Loucy (cell line): ENCODE measurements around the gene LRRD1.

ENCODE experiments used
- H2AFZ ChIP-seq: fragments of 200-600 bp; sonication (generic); 2 replicates; pipeline ENCODE4 v1.6.0; 2016; ENCODE audit warnings: antibody characterized with exemption, mild to moderate bottlenecking, low read length, moderate library complexity
- H3F3A ChIP-seq: fragments of 200-600 bp; 2 replicates; pipeline ENCODE4 v1.6.0; 2016; ENCODE audit warnings: antibody characterized with exemption, low read depth, mild to moderate bottlenecking
- H3K27me3 ChIP-seq: fragments of 200-600 bp; sonication (generic); 2 replicates; pipeline ENCODE4 v1.6.1; 2014; ENCODE audit warnings: low read length, mild to moderate bottlenecking; ENCODE audit not compliant: insufficient read depth, poor library complexity, severe bottlenecking
- H3K36me3 ChIP-seq: fragments of 200-600 bp; sonication (generic); 2 replicates; pipeline ENCODE4 v1.6.1; 2016; ENCODE audit warnings: low read length; ENCODE audit not compliant: insufficient read depth
- H3K4me1 ChIP-seq: fragments of 200-600 bp; sonication (generic); 2 replicates; pipeline ENCODE4 v1.5.1; 2014; ENCODE audit warnings: low read length, mild to moderate bottlenecking; ENCODE audit not compliant: insufficient read depth, poor library complexity, severe bottlenecking
- H3K4me2 ChIP-seq: fragments of 200-600 bp; sonication (generic); 2 replicates; pipeline ENCODE4 v1.6.0; 2014; ENCODE audit warnings: antibody characterized with exemption, low read length, low read depth, mild to moderate bottlenecking; ENCODE audit not compliant: poor library complexity, severe bottlenecking
- H3K4me3 ChIP-seq: fragments of 200-600 bp; sonication (generic); 2 replicates; pipeline ENCODE4 v1.5.1; 2014; ENCODE audit warnings: low read length, mild to moderate bottlenecking, mixed read lengths; ENCODE audit not compliant: poor library complexity, severe bottlenecking
- H3K79me2 ChIP-seq: fragments of 200-600 bp; sonication (generic); 2 replicates; pipeline ENCODE4 v1.6.1; 2014; ENCODE audit warnings: low read length; ENCODE audit not compliant: insufficient read depth
- H3K9ac ChIP-seq: fragments of 200-600 bp; sonication (generic); 2 replicates; pipeline ENCODE4 v1.6.0; 2014; ENCODE audit warnings: mild to moderate bottlenecking, low read depth, low read length, moderate library complexity; ENCODE audit not compliant: poor library complexity, severe bottlenecking
- H3K9me2 ChIP-seq: fragments of 200-600 bp; sonication (generic); replicated peaks from 2 replicates; pipeline ENCODE4 v1.6.1; 2016; ENCODE audit warnings: low read depth, low read length, mixed read lengths
- H3K9me3 ChIP-seq: fragments of 200-600 bp; sonication (generic); 2 replicates; pipeline ENCODE4 v1.6.1; 2014; ENCODE audit warnings: mild to moderate bottlenecking, antibody characterized with exemption, low read length, low read depth; ENCODE audit not compliant: insufficient read depth
- H4K20me1 ChIP-seq: fragments of 200-600 bp; sonication (generic); 2 replicates; pipeline ENCODE4 v1.6.0; 2014; ENCODE audit warnings: antibody characterized with exemption, low read length, mild to moderate bottlenecking; ENCODE audit not compliant: insufficient read depth, poor library complexity, severe bottlenecking
- CTCF ChIP-seq: fragments of 200-600 bp; sonication (generic); conservative IDR thresholded peaks from 2 replicates; pipeline ENCODE4 v1.5.1; 2014; ENCODE audit warnings: mild to moderate bottlenecking, antibody characterized with exemption, low read length
- EZH2phosphoT487 ChIP-seq: fragments of 200-600 bp; IDR thresholded peaks from 2 replicates; pipeline ENCODE4 v1.6.1; 2018; ENCODE audit warnings: antibody characterized with exemption, mild to moderate bottlenecking, moderate library complexity, borderline replicate concordance

Gene LRRD1

GRCh38 chr7:92178928-92179924 lies at the start of gene LRRD1:
Gene LRRD1 (minus strand): TSS chr7:92179142. CDS start chr7:92165202, 13,940 bp downstream.
- Histone ChIP-seq H3K27me3 (no peaks in the 10 kb centered on the region), H3K9ac (peak within 1 kb of the TSS; percentile 64), H3K4me3 (peak within 1 kb of the TSS; percentile 71), H3K36me3 (no peaks in the 10 kb centered on the region), H3K9me3 (no peaks in the 10 kb centered on the region), H3K4me2 (peak within 1 kb of the TSS; percentile 83), H3F3A (no peaks in the 10 kb centered on the region), H3K4me1 (peaks cover 7% of the 10 kb centered on the region), H4K20me1 (no peaks in the 10 kb centered on the region), H3K9me2 (no peaks in the 10 kb centered on the region), H3K79me2 (no peaks in the 10 kb centered on the region), H2AFZ (peak within 1 kb of the TSS; percentile 94)
- TF ChIP-seq EZH2phosphoT487: no peak
- peak; percentile 88 for TF ChIP-seq CTCF

GRCh38 chr7:92228742-92229141 lies 49.8 kb upstream of the LRRD1 start:
- Histone ChIP-seq H3F3A (no peaks in the 10 kb centered on the region), H3K79me2 (no peaks in the 10 kb centered on the region), H3K27me3 (no peaks in the 10 kb centered on the region), H3K4me1 (no peaks in the 10 kb centered on the region), H3K4me3 (no peak overlapping the region), H3K9me2 (no peaks in the 10 kb centered on the region), H3K4me2 (no peak overlapping the region), H3K36me3 (peaks cover 29% of the 10 kb centered on the region), H3K9me3 (no peaks in the 10 kb centered on the region), H2AFZ (no peak overlapping the region), H4K20me1 (no peaks in the 10 kb centered on the region), H3K9ac (no peak overlapping the region)
- TF ChIP-seq EZH2phosphoT487 (no peak), CTCF (no peak)

GRCh38 chr7:92228100-92228499 lies 49.2 kb upstream of the LRRD1 start:
- no peaks in the 10 kb centered on the region for H3K4me1 ChIP-seq
- no peak for TF ChIP-seq EZH2phosphoT487
- TF ChIP-seq CTCF: no peak
- H3K79me2 ChIP-seq: no peaks in the 10 kb centered on the region
- no peaks in the 10 kb centered on the region for H3K9me3 ChIP-seq
- peaks cover 27% of the 10 kb centered on the region for H3K36me3 ChIP-seq
- H3K9ac ChIP-seq: no peak overlapping the region
- no peak overlapping the region for H3K4me3 ChIP-seq
- no peaks in the 10 kb centered on the region for H3F3A ChIP-seq
- H4K20me1 ChIP-seq: no peaks in the 10 kb centered on the region
- H3K27me3 ChIP-seq: no peaks in the 10 kb centered on the region
- no peaks in the 10 kb centered on the region for H3K9me2 ChIP-seq
- H2AFZ ChIP-seq: no peak overlapping the region
- H3K4me2 ChIP-seq: no peak overlapping the region
